NCI-H526 treated with DMSO at 0.1 percent for 48 hours (cell line): Measurements from ENCODE around the gene ITPR1.
"Not testable (repeated sequence)": the region's sequence is repeated elsewhere in the genome, so short reads cannot be mapped to it uniquely, and the experiment has no call there.

Experiments
- DNase-seq: peaks from one replicate; lab custom pipeline; 2025; lab: John Stamatoyannopoulos, UW

ITPR1 gene

DNA sequence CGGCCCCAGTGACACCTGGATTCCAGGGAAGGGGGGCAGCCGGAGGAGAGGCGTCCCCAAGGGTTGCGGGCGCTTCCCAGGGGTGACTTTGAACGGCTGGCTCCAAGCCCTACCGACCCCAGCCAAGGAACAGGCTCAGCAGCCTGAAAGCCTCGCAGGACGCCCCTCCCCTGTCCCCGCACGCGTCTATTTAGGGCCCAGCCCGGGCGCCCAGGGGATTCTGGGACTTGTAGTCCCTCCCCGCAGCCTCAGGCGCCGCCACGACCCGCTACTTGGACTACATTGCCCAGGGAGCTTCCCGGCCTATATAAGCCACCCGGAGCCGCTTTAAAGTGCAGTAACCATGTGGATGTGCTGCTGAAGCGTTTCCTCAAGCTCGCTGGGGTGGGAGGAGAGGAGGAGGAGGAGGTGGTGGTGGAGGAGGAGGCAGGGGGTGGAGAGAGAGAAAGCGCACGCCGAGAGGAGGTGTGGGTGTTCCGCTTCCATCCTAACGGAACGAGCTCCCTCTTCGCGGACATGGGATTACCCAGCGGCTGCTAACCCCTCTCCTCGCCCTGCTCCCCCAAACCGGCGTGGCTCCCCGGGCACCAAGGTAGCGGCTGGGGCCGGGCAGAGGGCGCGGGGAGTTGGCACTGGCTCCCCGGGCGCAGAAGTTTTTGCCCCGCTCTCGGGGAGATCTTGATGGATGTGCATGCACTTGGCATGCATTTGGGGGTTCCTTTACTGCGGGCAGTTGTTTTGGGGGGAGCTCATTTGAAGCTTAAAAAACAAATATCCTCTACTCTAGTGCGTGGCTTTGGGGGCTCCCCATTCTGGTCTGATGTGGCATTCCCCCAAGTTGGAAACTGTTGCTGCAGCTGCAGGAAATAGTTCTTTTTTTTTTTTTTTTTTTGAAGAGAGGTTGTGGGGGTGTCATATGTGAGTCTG lies at the start of gene ITPR1:
ITPR1 (plus strand) TSS at position 335 of the 927 bp plus-strand sequence. CDS start 23,144 bp downstream, outside the sequence.
- peak; percentile 96 for DNase-seq

DNA sequence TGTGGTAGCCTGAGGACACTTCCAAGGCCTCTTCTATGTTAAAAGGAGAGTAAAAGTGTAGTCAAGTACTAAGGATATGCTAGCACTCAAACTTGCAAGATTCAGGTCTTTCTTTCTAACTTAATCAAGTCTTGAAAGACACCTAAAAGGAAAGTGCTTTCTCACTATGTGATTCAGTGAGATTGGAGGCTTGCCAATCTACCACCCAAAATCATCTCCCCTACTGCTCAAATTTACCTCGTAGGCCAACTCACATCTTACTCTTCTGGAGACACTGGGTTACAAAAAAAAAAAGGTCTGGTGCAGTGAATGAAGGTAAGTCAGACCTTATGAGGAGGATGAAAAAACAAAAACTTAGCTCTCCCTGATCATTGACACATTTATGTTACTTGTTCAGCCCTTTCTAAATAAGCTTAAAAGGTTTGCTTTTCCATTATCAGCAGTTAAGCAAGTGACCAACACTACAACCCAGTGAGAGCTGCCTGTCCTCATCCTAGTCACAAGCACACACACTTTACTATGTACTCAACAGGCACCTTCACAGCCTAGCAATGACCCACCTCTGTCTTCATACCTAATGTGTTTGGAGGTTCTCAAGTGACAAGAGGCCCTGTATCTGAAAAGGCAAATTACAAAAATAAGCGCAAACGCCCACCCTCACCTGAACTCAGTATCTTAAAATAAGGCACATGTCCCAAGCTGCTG lies 45.7 kb upstream of the ITPR1 start:
- no peak for DNase-seq

DNA sequence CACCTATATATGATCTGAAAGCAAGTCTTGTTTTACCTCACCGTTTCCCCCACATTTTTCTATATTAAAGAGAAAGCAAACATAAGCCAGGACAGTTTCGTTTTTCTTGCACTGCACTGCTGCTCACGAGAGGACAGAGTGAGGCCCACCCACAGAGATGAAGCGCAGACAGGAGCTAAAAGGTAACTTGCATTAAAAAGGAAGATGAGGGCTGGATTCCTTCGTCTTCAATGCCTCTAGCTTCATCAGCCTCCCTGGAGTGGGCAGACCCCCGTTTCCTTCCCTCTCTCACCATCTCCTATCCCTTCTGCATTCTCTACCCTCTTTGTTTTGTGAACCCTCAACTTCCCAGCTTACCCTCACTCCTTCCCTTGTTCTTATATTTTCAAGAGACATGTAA lies 45.0 kb upstream of the ITPR1 start:
- DNase-seq = no peak

DNA sequence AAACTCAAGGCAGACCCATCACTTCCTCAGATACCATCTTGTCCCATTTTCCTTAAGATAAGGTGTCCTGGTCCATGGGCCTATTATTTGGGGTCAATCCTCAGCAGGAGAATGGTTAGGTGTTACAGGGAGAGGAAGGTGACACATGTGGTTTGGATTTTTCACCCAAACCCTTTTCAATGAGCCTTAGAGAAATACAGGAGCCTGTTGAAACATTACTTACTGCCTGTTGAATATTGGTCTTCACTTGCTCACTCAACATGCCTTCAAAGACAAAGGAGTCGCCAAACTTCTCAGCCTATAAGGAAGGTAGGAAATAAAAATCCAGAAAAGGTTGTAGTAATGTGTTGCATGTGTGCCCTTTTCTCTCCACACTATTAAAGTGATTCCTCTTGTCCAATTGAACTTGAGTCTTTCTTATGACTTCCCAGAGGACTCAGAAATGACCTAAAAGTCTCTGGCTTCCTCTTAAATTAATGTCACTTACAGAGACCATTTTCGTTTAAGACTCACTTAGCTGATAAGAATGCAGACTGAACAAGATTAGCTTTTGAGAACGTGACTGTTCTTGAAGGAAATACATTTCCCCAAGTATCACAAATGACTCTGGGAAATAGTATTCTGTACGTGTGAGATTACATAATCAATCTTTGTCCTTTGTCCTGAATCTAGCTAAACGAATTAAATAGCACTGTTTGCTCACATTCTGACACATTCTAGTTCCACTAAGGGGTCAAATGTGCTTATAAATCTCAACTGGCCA lies 43.9 kb upstream of the ITPR1 start:
- no peak for DNase-seq

DNA sequence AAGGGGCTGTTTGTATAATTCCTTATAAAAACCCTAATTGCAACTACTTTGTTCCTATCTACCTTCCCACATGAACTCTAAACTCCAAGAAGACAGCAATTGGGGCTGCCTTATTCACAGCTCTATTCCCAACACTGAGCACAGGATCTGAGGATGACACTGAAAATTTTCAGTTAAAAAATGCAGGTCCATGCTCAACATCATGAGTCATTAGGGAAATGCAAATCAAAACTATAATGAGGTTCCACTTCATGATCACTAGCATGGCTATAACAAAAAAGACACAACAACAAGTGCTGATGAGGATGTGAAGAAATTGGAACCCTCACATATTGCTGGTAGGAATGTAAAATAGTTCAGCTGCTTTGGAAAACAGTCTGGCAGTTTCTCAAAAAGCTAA lies 39.0 kb upstream of the ITPR1 start:
- DNase-seq = peak; percentile 6

DNA sequence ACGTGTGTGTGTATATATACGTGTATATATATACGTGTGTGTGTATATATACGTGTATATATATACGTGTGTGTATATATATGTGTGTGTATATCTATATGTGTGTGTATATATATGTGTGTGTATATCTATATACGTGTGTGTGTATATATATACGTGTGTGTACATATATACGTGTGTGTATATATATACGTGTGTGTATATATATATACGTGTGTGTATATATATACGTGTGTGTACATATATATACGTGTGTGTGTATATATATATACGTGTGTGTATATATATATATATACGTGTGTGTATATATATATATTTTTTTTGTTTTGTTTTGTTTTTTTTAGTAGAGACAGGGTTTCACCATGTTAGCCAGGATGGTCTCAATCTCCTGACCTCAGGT lies 36.4 kb upstream of the ITPR1 start:
- not testable (repeated sequence) for DNase-seq

DNA sequence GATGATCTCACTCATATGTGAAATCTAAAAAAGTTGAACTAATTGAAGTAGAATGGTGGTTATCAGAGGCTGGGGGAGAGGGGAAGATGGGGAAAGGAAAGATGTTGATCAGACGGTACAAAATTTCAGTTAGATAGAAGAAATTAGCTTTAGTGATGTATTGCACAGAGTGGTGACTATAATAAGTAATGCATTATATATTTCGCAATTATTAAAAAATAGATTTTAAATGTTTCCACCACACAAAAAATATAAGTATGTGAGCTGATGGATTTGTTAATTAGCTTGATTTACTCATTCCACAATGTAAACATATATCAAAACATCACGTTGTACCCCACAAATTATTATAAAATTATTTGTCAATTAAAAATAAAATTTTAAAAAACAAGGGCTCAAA lies 34.2 kb upstream of the ITPR1 start:
- no peak for DNase-seq

DNA sequence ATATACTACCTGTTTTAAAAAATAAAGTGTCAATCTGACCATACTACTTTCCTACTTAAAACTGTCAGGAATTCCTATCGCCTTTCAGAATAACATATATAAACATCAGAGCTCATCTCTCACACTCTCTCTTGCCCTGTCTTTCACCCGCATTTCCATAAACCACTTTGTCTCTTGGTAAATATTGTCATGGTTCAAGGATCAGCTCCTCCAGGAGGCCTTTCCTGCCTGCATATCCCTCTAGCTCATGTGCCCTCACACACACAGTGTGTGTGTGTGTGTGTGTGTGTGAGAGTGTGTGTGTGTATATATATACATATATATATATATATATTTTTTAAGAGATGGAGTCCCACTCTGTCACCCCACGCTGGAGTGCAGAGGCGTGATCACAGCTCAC lies 32.8 kb upstream of the ITPR1 start:
- peak; percentile 59 for DNase-seq

DNA sequence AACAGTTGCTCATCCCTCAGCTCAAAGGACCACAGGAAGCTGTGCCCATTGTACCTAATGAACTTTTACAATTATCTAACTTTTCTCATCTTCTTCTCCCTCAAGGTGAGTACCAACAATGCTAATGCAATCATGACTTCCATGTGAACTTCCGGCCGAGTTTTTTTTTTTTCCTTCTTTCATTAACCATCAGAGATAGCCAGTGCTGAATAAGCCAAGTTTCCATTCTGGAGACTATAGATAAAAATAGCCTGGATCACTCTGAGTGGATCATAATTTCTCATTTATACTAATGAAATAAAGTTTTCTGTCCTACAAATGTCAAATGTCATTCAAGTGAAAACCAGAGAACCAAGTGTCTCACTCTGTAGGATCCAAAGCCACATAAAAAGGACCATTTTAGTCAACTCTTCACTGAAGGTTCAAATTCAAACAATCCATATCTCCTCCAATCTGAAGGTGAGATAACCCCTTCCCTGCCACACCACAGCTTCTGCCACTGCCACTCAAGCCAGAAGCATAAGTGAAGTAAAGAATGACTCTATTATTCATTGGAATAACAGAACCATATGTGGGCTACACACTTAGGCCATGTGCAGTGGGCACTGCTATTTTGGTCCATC lies 31.6 kb upstream of the ITPR1 start:
- no peak for DNase-seq

DNA sequence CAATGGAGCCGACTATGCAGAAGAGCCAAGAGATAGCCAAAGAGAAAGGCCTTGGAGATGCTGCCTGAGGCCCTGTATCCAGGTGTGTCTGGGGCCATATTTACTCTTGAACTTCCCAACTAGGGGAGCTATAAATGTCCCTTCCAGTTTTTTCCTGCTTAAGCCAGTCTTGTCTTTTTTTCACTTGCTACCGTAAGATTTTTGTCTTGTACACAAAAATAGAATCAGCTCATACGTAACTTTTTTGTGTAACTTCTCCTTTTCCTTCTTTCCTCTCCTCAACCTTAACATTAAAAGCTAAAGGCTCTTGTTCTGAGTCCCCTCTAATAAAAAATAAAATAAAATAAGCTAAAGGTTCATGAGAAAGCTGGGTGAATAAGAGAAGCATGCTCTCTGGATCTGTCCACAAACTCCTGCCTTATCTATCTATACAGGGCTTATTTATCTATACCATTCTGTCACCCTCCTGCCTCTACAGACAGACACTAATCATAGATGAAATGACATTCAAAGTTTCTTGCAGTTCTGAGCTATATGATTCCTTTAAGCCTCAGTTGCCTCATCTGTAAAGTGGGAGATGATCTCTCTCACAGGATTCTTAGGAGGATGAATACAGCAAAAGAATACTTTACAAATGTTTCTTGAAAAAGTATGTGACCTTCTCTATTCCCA lies 30.6 kb upstream of the ITPR1 start:
- DNase-seq = no peak

DNA sequence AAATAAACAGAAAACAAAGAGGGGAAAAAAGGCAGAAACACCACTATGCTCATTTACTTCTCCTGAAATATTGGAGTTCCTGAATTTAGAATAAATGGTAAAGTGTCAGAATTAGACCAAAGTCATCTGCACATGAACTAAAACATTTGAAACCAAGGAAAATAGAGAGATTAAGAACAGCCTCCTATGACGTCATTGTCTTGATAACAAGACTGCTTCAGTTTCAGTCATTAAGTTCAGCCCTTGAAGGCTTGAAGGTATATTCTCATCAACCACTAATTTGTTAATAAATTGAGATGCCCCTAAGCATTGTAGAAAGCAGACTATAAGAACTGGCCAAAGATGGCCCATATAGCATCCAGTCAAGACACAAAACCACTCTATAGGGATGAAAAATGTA lies 28.6 kb upstream of the ITPR1 start:
- DNase-seq = no peak

DNA sequence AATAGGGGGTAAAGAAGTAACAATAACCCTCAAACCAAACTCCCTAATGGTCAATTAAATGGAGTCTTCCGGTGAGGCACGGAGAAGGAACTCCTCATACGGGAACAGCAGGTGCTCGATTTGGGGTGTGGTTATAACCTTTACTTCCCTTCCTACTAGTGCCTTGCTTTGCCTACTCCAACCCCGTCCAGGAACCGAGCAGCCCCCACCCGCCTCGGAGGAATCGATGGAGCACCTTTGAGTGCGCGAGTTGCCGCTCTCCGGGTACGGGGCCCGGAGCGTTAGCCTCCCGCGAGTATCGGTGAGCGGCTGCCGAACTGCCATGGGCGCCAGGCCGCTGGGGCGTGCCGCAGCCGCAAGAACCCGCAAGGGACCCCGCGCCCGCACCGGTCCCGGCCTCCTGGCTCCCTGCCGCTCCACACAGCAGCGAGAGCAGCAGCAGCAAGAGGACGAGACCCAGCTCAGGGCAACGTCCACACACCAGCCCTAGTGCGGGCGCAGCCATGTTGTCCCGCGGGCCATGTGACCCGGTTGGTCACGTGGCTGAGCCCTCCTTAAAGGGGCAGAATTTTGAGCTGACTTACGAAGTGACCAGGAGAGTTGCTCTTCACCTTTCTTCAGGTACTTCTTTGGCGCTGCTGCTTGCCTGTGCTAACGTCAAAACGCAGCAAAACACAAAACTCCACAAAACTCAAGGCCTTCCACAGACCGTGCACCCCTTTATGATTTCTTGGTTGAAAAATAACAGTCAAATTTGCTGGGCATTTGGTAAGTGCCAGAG lies 26.2 kb upstream of the ITPR1 start, which contains the start of gene SUMF1:
SUMF1 (minus strand) TSS at position 529 of the 781 bp plus-strand sequence; CDS start at position 505, 24 bp downstream.
- peak; percentile 51 for DNase-seq

DNA sequence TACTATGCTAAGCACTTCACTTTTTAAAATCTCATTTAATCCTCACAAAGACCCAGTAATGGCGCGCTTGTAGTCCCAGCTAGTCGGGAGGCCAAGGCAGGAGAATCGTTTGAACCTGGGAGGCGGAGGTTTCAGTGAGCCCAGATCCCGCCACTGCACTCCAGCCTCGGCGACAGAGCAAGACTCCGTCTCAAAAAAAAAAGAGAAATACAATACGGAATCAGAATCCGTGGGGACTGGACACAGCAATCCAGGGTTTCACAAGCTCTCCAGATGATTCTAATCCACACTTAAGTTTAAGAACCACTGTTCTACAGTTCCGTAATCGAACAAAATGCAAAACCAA lies 25.7 kb upstream of the ITPR1 start:
- no peak for DNase-seq

DNA sequence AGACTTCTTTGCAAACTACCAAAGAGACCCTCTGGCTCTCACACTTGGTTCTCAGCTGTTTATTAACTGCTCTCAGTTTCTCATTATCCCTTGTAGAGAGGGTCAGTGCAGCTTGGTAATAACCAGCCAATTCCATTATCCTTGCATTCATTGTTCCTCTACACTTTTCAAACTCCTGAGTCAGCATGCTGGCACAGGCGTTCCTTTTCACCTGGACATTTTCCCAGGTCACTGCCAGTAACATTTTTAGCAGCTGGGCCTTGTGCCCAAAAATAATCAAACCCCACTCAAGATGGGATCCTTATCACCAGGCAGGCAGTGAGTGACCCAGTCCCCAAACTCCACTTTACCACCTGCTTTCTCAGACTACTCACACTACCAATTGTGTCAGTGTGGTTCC lies 21.2 kb upstream of the ITPR1 start:
- DNase-seq = no peak

DNA sequence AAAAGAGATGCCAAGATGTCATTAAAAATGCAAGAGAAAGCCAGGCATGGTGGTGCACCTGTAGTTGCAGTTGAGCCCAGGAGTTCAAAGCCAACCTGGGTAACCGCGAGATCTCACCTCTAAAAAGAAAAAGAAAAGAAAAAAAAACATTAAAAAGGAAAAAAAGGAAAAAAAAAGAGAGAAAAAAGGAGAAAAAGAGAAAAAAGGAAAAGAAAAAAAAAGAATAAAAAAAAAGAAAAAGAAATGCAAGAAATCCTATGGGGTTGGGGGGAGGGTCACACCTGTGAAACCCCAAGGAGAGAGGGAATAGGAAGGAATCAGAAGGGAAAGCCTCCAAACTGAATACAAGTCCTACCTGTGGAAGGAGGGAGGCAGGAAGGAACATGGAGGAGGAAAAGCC lies 20.8 kb upstream of the ITPR1 start:
- DNase-seq = no peak

DNA sequence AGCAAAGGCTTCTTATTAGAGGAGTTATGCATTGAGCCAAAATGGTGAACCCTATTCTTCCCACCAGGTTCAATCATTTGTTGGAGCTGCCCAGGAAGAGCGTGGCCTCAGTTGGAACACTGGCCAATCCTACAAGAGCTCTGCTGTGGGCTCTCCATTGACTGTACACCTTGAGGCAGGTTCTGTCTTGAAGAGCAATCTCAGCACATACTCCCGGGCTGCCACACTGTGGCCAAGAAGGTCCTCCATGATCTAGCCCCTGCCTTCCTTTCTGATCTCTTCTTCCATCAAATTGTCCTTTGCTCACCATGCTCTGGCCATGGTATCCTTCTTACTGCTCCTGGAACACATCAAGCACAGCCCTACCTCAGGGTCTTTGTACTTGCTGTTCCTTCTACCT lies 20.4 kb upstream of the ITPR1 start:
- DNase-seq = no peak

DNA sequence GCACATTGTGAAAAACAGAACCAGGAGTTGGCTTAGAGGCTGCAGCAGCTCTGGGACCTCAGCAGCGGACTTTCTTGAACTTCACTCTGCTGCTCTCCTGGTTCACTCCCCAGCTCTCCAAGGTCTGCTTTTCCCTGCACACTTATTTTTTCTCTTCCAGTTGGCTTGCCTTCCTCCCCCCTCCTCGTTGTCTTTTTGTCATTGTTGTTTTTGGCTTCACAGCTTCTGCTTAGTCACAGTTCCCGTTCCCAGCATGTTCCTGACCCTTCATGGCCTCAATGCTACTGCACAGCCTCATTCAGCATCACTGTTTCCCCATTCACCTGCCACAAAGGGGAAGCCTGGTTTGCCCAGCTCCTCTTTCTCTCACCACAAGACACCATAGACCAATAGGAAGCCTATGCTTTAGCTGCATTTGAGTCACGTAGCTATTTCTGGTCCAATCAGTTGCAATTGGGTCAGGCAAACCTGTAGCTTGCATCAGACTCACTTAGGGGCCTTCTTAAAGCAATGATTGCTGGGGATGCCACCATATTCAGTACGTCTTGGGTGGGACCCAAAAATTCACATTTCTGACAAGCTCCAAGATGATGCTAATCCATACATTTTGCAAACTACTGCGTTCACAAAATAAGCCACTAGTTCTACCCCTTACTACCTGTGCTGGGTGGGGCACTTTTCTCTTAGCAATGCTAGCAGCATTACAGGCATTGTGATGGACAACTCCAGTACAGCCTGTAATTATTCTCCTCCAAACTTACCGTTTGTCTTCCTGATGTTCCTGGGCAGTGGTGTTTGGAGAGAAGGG lies 18.3 kb upstream of the ITPR1 start:
- no peak for DNase-seq

DNA sequence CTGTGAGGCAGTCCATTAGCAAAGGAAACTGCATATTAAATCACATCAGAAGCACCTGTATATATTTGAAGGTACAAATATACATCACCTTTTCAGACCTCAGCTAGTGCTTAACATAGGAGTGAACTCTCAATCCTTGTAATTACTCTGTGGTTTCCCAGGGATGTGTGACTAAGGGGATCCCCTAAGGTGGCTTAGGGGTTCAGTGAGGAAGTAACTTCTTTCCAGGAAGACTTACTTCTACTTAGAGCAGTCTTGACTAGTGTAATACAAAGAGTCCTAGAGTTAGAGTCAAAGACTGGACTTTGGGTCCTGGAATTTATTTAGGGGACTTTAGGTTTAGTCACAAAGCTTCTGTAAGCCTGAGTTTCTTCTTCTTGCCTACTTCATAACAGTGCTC lies 17.3 kb upstream of the ITPR1 start:
- DNase-seq = no peak

DNA sequence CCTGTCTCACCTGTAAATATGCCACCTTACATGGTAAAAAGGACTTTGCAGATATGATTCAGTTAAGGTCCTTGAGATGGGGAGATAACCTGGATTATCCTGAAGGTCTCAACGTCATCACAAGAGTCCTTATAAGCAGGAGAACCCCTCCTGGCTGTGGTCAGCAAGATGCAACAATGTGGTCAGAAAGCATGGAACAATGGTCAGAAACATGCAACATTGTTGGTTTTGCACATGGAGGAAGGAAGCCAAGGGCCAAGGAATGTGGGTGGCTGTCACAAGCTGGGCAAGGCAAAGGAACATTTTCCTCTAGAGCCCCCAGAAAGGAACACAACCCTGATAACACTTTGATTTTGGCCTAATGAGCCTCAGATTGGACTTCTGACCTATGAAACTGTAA lies 16.7 kb upstream of the ITPR1 start:
- no peak for DNase-seq

DNA sequence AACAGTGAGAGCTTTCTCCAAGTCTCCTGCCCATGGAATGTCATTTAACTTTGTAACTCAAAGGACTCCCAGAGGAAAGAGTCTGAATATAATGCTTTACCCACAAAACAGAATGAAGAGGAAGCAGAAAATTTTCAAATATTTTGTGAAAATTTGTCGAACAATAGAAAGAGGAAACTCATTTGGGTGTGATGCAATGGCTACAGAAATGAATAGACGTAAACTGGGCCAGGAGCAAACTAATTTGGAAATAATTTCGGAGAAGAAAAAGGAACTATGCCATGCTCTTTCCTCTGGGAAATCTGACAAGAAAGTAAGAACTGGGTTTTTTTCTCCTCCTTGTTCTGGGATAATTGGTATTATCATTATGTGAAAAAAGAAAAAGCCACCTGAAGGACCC lies 14.9 kb upstream of the ITPR1 start:
- DNase-seq = no peak
